ENCODE data around the gene RECQL5. TPM values are rescaled to one million over a fixed set of nuclear protein-coding genes. Genes with fewer than 3 reads are reported as not detected.
"Not testable (repeated sequence)": the region's sequence is repeated elsewhere in the genome, so short reads cannot be mapped to it uniquely, and the experiment has no call there.

The RECQL5 gene
- total RNA-seq, 1 donor from 2014 or later = 64.7 TPM

GRCh38 chr17:75639327-75639726, 27.6 kb downstream of the RECQL5 start:
- Mint-ChIP-seq H3K4me3 (peak overlapping the region; percentile 83), H3K27me3 (no peaks in the 10 kb centered on the region), H3K9me3 (no peaks in the 10 kb centered on the region), H3K27ac (peak overlapping the region; percentile 89), H3K36me3 (no peaks in the 10 kb centered on the region), H3K4me1 (ENCODE audit: unreplicated experiment) (peaks cover 7% of the 10 kb centered on the region)
- no peak for DNase-seq (ENCODE audit: extremely low spot score, unreplicated experiment)
- TF ChIP-seq CTCF (conservative IDR thresholded peaks at IDR 0.05) = no peak

GRCh38 chr17:75638893-75639292, 28.1 kb downstream of the RECQL5 start:
- H3K27me3 Mint-ChIP-seq = no peaks in the 10 kb centered on the region
- no peak for DNase-seq (ENCODE audit: extremely low spot score, unreplicated experiment)
- peaks cover 10% of the 10 kb centered on the region for H3K4me1 Mint-ChIP-seq (ENCODE audit: unreplicated experiment)
- H3K4me3 Mint-ChIP-seq = peak overlapping the region; percentile 83
- no peak for TF ChIP-seq CTCF (conservative IDR thresholded peaks at IDR 0.05)
- H3K36me3 Mint-ChIP-seq = no peaks in the 10 kb centered on the region
- H3K9me3 Mint-ChIP-seq = no peaks in the 10 kb centered on the region
- H3K27ac Mint-ChIP-seq = peak overlapping the region; percentile 89

GRCh38 chr17:75638039-75638438, 28.9 kb downstream of the RECQL5 start:
- H3K36me3 Mint-ChIP-seq; H3K4me3 Mint-ChIP-seq; H3K27me3 Mint-ChIP-seq; H3K9me3 Mint-ChIP-seq; DNase-seq (ENCODE audit: extremely low spot score, unreplicated experiment): not testable (repeated sequence)
- H3K27ac Mint-ChIP-seq = peak overlapping the region; percentile 89
- H3K4me1 Mint-ChIP-seq (ENCODE audit: unreplicated experiment) = peaks cover 13% of the 10 kb centered on the region

- H3K27ac Mint-ChIP-seq = no peak overlapping the region
- H3K27me3 Mint-ChIP-seq = no peaks in the 10 kb centered on the region
- H3K4me1 Mint-ChIP-seq (ENCODE audit: unreplicated experiment) = peaks cover 13% of the 10 kb centered on the region
- H3K36me3 Mint-ChIP-seq = no peaks in the 10 kb centered on the region
- no peak for TF ChIP-seq CTCF (conservative IDR thresholded peaks at IDR 0.05)
- no peaks in the 10 kb centered on the region for H3K9me3 Mint-ChIP-seq
- no peak overlapping the region for H3K4me3 Mint-ChIP-seq
- DNase-seq (ENCODE audit: extremely low spot score, unreplicated experiment) = no peak
These were observed 29.4 kb downstream of the RECQL5 start for GRCh38 chr17:75637551-75637950.

- Mint-ChIP-seq H3K36me3 (no peaks in the 10 kb centered on the region), H3K9me3 (no peaks in the 10 kb centered on the region), H3K27me3 (no peaks in the 10 kb centered on the region), H3K4me3 (peak overlapping the region; percentile 44), H3K4me1 (ENCODE audit: unreplicated experiment) (peaks cover 13% of the 10 kb centered on the region), H3K27ac (peak overlapping the region; percentile 36)
- no peak for DNase-seq (ENCODE audit: extremely low spot score, unreplicated experiment)
- TF ChIP-seq CTCF (conservative IDR thresholded peaks at IDR 0.05) = no peak
These were observed 29.8 kb downstream of the RECQL5 start for GRCh38 chr17:75637143-75637538.

- peak overlapping the region; percentile 36 for H3K27ac Mint-ChIP-seq
- H3K36me3 Mint-ChIP-seq = no peaks in the 10 kb centered on the region
- H3K27me3 Mint-ChIP-seq = no peaks in the 10 kb centered on the region
- no peak overlapping the region for H3K4me3 Mint-ChIP-seq
- no peaks in the 10 kb centered on the region for H3K9me3 Mint-ChIP-seq
- no peak for TF ChIP-seq CTCF (conservative IDR thresholded peaks at IDR 0.05)
- peaks cover 13% of the 10 kb centered on the region for H3K4me1 Mint-ChIP-seq (ENCODE audit: unreplicated experiment)
- DNase-seq (ENCODE audit: extremely low spot score, unreplicated experiment) = no peak
These were observed 30.4 kb downstream of the RECQL5 start for GRCh38 chr17:75636381-75637142.
